HCT116 (cell line): ENCODE data around the gene FAM53B. TPM values are rescaled to one million over a fixed set of nuclear protein-coding genes. Genes with fewer than 3 reads are reported as not detected.

Source experiments
- ATAC-seq: fragments of 200-7000 bp; cut with Tn5 transposase; 2 replicates; pipeline ENCODE4 v1.9.1; 2020; ENCODE audit warnings: mild to moderate bottlenecking, moderate library complexity
- BruUV-seq: library from RNA; stranded (reverse); fragments of 400-500 nt; replicated peaks from 2 replicates; lab custom pipeline; 2021; lab: Mats Ljungman, UMichigan
- CTCF ChIA-PET: fragments of 300-600 bp; sonication (Branson Sonifier 250); formaldehyde crosslinking; loops from one replicate; lab custom pipeline; 2021; ENCODE audit warnings: antibody characterized with exemption; lab: Charles Lee
- POLR2A ChIA-PET: fragments of 300-600, 350-600 bp; sonication (Branson Sonifier 250); formaldehyde crosslinking; loops from one replicate; lab custom pipeline; 2021; ENCODE audit warnings: antibody characterized with exemption; lab: Charles Lee
- RAD21 ChIA-PET, 2 experiments: fragments of 300-600 bp; sonication (Branson Sonifier 250); formaldehyde crosslinking; loops; one replicate each; lab custom pipeline; 2023; ENCODE audit warnings: low total read pairs in 2 of 2; ENCODE audit not compliant: uncharacterized antibody in 2 of 2, unreplicated experiment in 2 of 2, low non-redundant PET in 1 of 2; lab: Charles Lee
- DNase-seq: peaks from one replicate; pipeline ENCODE4 v3.0.0-alpha.2; 2010; ENCODE audit warnings: low read depth, low spot score
- H2AFZ ChIP-seq: fragments of 200-600 bp; shearing (Covaris generic), sonication (generic); 2 replicates; pipeline ENCODE4 v1.6.1; 2017; ENCODE audit warnings: low read depth, mixed run types, mixed read lengths, antibody characterized with exemption, low read length; ENCODE audit not compliant: poor library complexity, severe bottlenecking
- H3K27ac ChIP-seq: 2 replicates; pipeline ENCODE4 v1.5.1; 2012; ENCODE audit warnings: low read depth, low read length
- H3K27me3 ChIP-seq: fragments of 200-600 bp; sonication (generic); 2 replicates; pipeline ENCODE4 v1.6.1; 2016; ENCODE audit warnings: mixed run types, low read length, mixed read lengths; ENCODE audit not compliant: insufficient read depth
- H3K36me3 ChIP-seq, 2 experiments: fragments of 200-500 bp in 1 of 2; fragments of 200-600 bp in 1 of 2; sonication (Bioruptor generic) in 1 of 2; sonication (generic) in 1 of 2; 2 replicates each; pipeline versions ENCODE4 v1.5.1 to v1.6.1; 2014 to 2016; ENCODE audit warnings: low read length in 2 of 2, inconsistent platforms in 1 of 2, mixed read lengths in 1 of 2, mixed run types in 1 of 2; ENCODE audit not compliant: insufficient read depth in 2 of 2, control insufficient read depth in 1 of 2
- H3K4me1 ChIP-seq, 2 experiments: fragments of 200-600 bp in 1 of 2; sonication (generic) in 1 of 2; 2 replicates each; pipeline versions ENCODE4 v1.5.1 to v1.6.1; 2012 to 2017; ENCODE audit warnings: low read length in 2 of 2, inconsistent platforms in 1 of 2, mild to moderate bottlenecking in 1 of 2, mixed read lengths in 1 of 2, mixed run types in 1 of 2, moderate library complexity in 1 of 2; ENCODE audit not compliant: insufficient read depth in 2 of 2, control insufficient read depth in 1 of 2
- H3K4me2 ChIP-seq: fragments of 200-600 bp; sonication (generic); 2 replicates; pipeline ENCODE4 v1.6.1; 2017; ENCODE audit warnings: mixed run types, low read length, mixed read lengths
- H3K4me3 ChIP-seq, 2 experiments: fragments of 200-600 bp in 1 of 2; sonication (generic) in 1 of 2; replicated peaks in 1 of 2; 2 replicates each; pipeline ENCODE4 v1.5.1; 2011 to 2016; ENCODE audit warnings: low read length in 2 of 2, control low read depth in 1 of 2, low read depth in 1 of 2, mild to moderate bottlenecking in 1 of 2, mixed read lengths in 1 of 2, mixed run types in 1 of 2
- H3K79me2 ChIP-seq: fragments of 200-600 bp; sonication (generic); 2 replicates; pipeline ENCODE4 v1.6.1; 2017; ENCODE audit warnings: mild to moderate bottlenecking, mixed run types, low read length, moderate library complexity, mixed read lengths; ENCODE audit not compliant: insufficient read depth
- H3K9ac ChIP-seq: fragments of 200-600 bp; sonication (generic); 2 replicates; pipeline ENCODE4 v1.6.1; 2016; ENCODE audit warnings: low read length, mixed read lengths
- H3K9me2 ChIP-seq: fragments of 200-600 bp; sonication (generic), shearing (Covaris generic); 2 replicates; pipeline ENCODE4 v1.6.1; 2017; ENCODE audit warnings: mixed run types, mild to moderate bottlenecking, moderate library complexity; ENCODE audit not compliant: insufficient read depth
- H3K9me3 ChIP-seq, 2 experiments: fragments of 200-500 bp in 1 of 2; fragments of 200-600 bp in 1 of 2; sonication (Bioruptor generic) in 1 of 2; sonication (generic) in 1 of 2; 2 replicates each; pipeline ENCODE4 v1.6.1; 2014 to 2017; ENCODE audit warnings: low read length in 2 of 2, mixed read lengths in 2 of 2, inconsistent platforms in 1 of 2, low read depth in 1 of 2, mild to moderate bottlenecking in 1 of 2, mixed run types in 1 of 2, moderate library complexity in 1 of 2; ENCODE audit not compliant: control insufficient read depth in 1 of 2, insufficient read depth in 1 of 2
- H4K20me1 ChIP-seq: fragments of 200-600 bp; sonication (generic), shearing (Covaris generic); 2 replicates; pipeline ENCODE4 v1.6.1; 2017; ENCODE audit warnings: mixed run types, mild to moderate bottlenecking, moderate library complexity; ENCODE audit not compliant: insufficient read depth
- EGR1 ChIP-seq: IDR thresholded peaks from 2 replicates; pipeline ENCODE4 v1.6.1; 2012; ENCODE audit warnings: low read depth
- ELF1 ChIP-seq: IDR thresholded peaks from 2 replicates; pipeline ENCODE4 v1.6.1; 2012; ENCODE audit warnings: low read depth, borderline replicate concordance
- EZH2 ChIP-seq: fragments of 200-600 bp; sonication (generic); IDR thresholded peaks from 2 replicates; pipeline ENCODE4 v1.6.1; 2017; ENCODE audit warnings: antibody characterized with exemption, mixed run types
- EZH2phosphoT487 ChIP-seq: fragments of 200-600 bp; IDR thresholded peaks from 2 replicates; pipeline ENCODE4 v1.6.1; 2018; ENCODE audit warnings: antibody characterized with exemption, borderline replicate concordance
- FOSL1 ChIP-seq: IDR thresholded peaks from 2 replicates; pipeline ENCODE4 v1.6.1; 2012; ENCODE audit warnings: low read depth
- JUND ChIP-seq: IDR thresholded peaks from 2 replicates; pipeline ENCODE4 v1.6.1; 2012
- POLR2A ChIP-seq: IDR thresholded peaks from 2 replicates; pipeline ENCODE4 v1.7.0; 2011; ENCODE audit warnings: borderline replicate concordance; ENCODE audit not compliant: insufficient read depth, insufficient read length; ENCODE audit errors: extremely low read depth
- POLR2AphosphoS5 ChIP-seq: IDR thresholded peaks from 2 replicates; pipeline ENCODE4 v1.6.1; 2011; ENCODE audit warnings: mild to moderate bottlenecking, low read depth, low read length, moderate library complexity
- SP1 ChIP-seq: IDR thresholded peaks from 2 replicates; pipeline ENCODE4 v1.6.1; 2012; ENCODE audit warnings: low read depth
- SRF ChIP-seq: IDR thresholded peaks from 2 replicates; pipeline ENCODE4 v1.6.1; 2012; ENCODE audit warnings: low read depth
- intact Hi-C: fragments of 100-400 bp; cut with micrococcal nuclease; formaldehyde crosslinking; loops from 2 replicates; pipeline ENCODE4 v1.10.0; 2022
- total RNA-seq: library from RNA; stranded (reverse); gene quantifications from one replicate; pipeline ENCODE4 v1.2.1, GENCODE V29; 2021; ENCODE audit not compliant: unreplicated experiment
- TF ChIP-seq, protein P1 (sequence below): IDR thresholded peaks from 2 replicates; pipeline ENCODE4 v1.6.1; 2012; ENCODE audit warnings: low read depth
- TF ChIP-seq, protein P2 (sequence below): IDR thresholded peaks from 2 replicates; pipeline ENCODE4 v1.6.1; 2012
- TF ChIP-seq, protein P3 (sequence below): IDR thresholded peaks from 2 replicates; pipeline ENCODE4 v1.6.1; 2012

The FAM53B gene
- total RNA-seq, 1 experiment from 2014 or later: 19.6 TPM

DNA sequence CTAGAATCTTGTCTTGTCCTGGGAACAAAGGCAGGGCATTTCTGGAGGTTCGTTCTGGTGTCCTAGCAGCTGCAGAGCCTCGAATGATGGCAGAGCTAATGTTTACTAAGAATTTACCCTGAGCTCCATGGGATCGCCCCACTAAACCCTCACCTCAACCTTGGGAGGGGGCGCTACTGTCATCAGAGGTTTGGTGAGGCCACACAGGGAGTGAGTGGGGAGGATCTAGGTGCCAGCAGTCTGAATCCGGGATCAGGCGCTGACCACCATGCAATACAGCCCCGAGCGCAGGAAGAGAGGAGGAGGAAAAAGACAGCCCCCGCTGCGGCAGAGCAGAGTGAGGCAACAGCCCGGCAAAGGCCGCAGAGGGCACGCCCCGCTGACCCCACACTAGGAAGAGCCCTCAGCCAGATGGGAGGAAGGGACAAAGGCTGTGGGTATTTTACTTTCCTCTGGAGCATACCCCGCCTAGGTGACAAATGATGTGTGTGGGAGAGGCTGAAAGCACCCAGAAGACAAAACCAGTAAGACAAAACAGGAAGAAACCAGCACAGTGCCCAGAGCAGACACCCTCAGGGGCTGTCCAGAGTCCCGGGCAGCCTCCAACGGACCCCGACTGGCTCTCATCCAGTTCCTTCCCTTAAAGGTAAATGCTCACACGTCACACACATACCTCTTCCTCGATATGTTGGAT is 103.5 kb downstream of the FAM53B start:
- intact Hi-C loops: no loop called here
- TF ChIP-seq FOSL1 (no peak), SRF (no peak), JUND (no peak), SP1 (no peak), EZH2 (no peak), EGR1 (no peak), POLR2A (no peak), POLR2AphosphoS5 (no peak), EZH2phosphoT487 (no peak), ELF1 (no peak)
- TF ChIP-seq, protein P1, sequence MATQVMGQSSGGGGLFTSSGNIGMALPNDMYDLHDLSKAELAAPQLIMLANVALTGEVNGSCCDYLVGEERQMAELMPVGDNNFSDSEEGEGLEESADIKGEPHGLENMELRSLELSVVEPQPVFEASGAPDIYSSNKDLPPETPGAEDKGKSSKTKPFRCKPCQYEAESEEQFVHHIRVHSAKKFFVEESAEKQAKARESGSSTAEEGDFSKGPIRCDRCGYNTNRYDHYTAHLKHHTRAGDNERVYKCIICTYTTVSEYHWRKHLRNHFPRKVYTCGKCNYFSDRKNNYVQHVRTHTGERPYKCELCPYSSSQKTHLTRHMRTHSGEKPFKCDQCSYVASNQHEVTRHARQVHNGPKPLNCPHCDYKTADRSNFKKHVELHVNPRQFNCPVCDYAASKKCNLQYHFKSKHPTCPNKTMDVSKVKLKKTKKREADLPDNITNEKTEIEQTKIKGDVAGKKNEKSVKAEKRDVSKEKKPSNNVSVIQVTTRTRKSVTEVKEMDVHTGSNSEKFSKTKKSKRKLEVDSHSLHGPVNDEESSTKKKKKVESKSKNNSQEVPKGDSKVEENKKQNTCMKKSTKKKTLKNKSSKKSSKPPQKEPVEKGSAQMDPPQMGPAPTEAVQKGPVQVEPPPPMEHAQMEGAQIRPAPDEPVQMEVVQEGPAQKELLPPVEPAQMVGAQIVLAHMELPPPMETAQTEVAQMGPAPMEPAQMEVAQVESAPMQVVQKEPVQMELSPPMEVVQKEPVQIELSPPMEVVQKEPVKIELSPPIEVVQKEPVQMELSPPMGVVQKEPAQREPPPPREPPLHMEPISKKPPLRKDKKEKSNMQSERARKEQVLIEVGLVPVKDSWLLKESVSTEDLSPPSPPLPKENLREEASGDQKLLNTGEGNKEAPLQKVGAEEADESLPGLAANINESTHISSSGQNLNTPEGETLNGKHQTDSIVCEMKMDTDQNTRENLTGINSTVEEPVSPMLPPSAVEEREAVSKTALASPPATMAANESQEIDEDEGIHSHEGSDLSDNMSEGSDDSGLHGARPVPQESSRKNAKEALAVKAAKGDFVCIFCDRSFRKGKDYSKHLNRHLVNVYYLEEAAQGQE: no peak
- TF ChIP-seq, protein P2, sequence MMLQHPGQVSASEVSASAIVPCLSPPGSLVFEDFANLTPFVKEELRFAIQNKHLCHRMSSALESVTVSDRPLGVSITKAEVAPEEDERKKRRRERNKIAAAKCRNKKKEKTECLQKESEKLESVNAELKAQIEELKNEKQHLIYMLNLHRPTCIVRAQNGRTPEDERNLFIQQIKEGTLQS: no peak
- TF ChIP-seq, protein P3, sequence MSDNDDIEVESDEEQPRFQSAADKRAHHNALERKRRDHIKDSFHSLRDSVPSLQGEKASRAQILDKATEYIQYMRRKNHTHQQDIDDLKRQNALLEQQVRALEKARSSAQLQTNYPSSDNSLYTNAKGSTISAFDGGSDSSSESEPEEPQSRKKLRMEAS: no peak
- CTCF ChIA-PET: no interaction called here
- RAD21 ChIA-PET: no interaction called here
- no peak for ATAC-seq
- Histone ChIP-seq H3K79me2 (no peaks in the 10 kb centered on the region), H3K27ac (no peak overlapping the region), H3K27me3 (no peaks in the 10 kb centered on the region), H3K4me3 (no peak overlapping the region), H3K9me2 (no peaks in the 10 kb centered on the region), H3K9ac (no peak overlapping the region), H3K36me3 (no peaks in the 10 kb centered on the region), H3K9me3 (no peaks in the 10 kb centered on the region), H3K4me1 (no peaks in the 10 kb centered on the region), H3K4me2 (no peak overlapping the region), H4K20me1 (no peaks in the 10 kb centered on the region), H2AFZ (no peak overlapping the region)
- DNase-seq: no peak
- POLR2A ChIA-PET: no interaction called here
- BruUV-seq: no TSS peak
